Lung (tissue), 12 donors: Measurements from ENCODE around the gene GAB2. TPM values are rescaled to one million over a fixed set of nuclear protein-coding genes. Genes with fewer than 3 reads are reported as not detected.

Experiments
- ATAC-seq: fragments of 200-7000 bp; cut with Tn5 transposase; one replicate; pipeline ENCODE4 v1.9.1; 2020; ENCODE audit warnings: moderate number of reproducible peaks; ENCODE audit not compliant: insufficient read depth, low FRiP score
- DNase-seq, 3 donors: peaks; one replicate each; pipeline ENCODE4 v3.0.0-alpha.2; 2013 to 2017
- H3K27ac ChIP-seq, 2 donors: one replicate each; pipeline ENCODE4 v1.5.1; 2013; ENCODE audit warnings: mild to moderate bottlenecking in 2 of 2, moderate library complexity in 2 of 2, control low read depth in 1 of 2, inconsistent platforms in 1 of 2, low read depth in 1 of 2, low read length in 1 of 2
- H3K27me3 ChIP-seq, 3 donors: one replicate each; pipeline ENCODE4 v1.5.1; 2013; ENCODE audit warnings: low read length in 2 of 3; ENCODE audit not compliant: control insufficient read depth in 3 of 3, insufficient read depth in 3 of 3
- H3K36me3 ChIP-seq, 4 donors: one replicate each; pipeline ENCODE4 v1.5.1; 2013; ENCODE audit warnings: low read length in 4 of 4, mild to moderate bottlenecking in 1 of 4, moderate library complexity in 1 of 4; ENCODE audit not compliant: control insufficient read depth in 4 of 4, insufficient read depth in 4 of 4
- H3K4me1 ChIP-seq, 5 donors: one replicate each; pipeline ENCODE4 v1.5.1; 2013; ENCODE audit warnings: low read length in 5 of 5, mild to moderate bottlenecking in 2 of 5, moderate library complexity in 1 of 5; ENCODE audit not compliant: control insufficient read depth in 5 of 5, insufficient read depth in 5 of 5
- H3K4me3 ChIP-seq: one replicate; pipeline ENCODE4 v1.5.1; 2013; ENCODE audit warnings: mild to moderate bottlenecking, control low read depth, moderate library complexity
- H3K9ac ChIP-seq, 2 donors: one replicate each; pipeline ENCODE4 v1.5.1; 2013; ENCODE audit warnings: low read length in 2 of 2, control low read depth in 1 of 2; ENCODE audit not compliant: insufficient read depth in 1 of 2
- H3K9me3 ChIP-seq, 4 donors: one replicate each; pipeline ENCODE4 v1.5.1; 2013; ENCODE audit warnings: low read length in 3 of 4, mild to moderate bottlenecking in 1 of 4, moderate library complexity in 1 of 4; ENCODE audit not compliant: control insufficient read depth in 4 of 4, insufficient read depth in 3 of 4
- WGBS, 2 donors: extraction: QIAGEN DNeasy Blood & Tissue Kit; methylation state at CpG; one replicate each; pipeline ENCODE4 v1.1.7; 2013; 5-methylcytosine and 5-hydroxymethylcytosine counted together
- polyA plus RNA-seq, 2 donors: library from polyadenylated mRNA; stranded (reverse); fragments of 200-250 nt; gene quantifications; one replicate each; pipeline ENCODE4 v1.2.1, GENCODE V29; 2013
- total RNA-seq, 2 donors: library from RNA; depleted of rRNA in 1 of 2; stranded (reverse); fragments of >200 nt in 1 of 2; gene quantifications; one replicate each; pipeline ENCODE4 v1.2.1, GENCODE V29; 2014 to 2021
- TF ChIP-seq, protein P1 (sequence below): IDR thresholded peaks from 2 replicates; pipeline ENCODE4 v1.5.1; 2012; ENCODE audit warnings: mild to moderate bottlenecking; ENCODE audit errors: control extremely low read depth, extremely low read depth
- donor health status: control.
- donor health status: control.
- donor health status: Bipolar disorder and iron deficiency.
- donor health status: healthy.
- donor health status: DM: yes; HTN: yes; CAD: no.

Gene GAB2
- total and polyA plus RNA-seq, 4 donors = 17.8 to 47.9 (median 23.1) TPM

DNA sequence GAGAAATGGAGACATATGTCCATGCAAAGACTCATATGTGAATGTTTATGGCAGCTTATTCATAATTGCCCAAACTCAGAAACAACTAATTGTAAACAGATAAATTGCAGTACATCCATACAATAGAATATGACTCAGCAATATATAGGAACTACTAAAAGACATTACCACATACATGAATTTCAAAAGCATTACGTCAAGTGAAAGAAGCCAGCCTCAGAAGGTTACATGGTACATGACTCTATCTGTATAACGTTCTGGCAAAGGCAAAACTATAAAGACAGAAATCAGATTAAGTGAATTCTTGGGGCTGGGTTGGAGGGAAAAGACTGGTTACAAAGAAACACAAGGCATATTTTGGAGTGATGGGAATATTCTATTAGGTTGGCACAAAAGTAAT lies 236.4 kb downstream of the GAB2 start:
- TF ChIP-seq, protein P1, sequence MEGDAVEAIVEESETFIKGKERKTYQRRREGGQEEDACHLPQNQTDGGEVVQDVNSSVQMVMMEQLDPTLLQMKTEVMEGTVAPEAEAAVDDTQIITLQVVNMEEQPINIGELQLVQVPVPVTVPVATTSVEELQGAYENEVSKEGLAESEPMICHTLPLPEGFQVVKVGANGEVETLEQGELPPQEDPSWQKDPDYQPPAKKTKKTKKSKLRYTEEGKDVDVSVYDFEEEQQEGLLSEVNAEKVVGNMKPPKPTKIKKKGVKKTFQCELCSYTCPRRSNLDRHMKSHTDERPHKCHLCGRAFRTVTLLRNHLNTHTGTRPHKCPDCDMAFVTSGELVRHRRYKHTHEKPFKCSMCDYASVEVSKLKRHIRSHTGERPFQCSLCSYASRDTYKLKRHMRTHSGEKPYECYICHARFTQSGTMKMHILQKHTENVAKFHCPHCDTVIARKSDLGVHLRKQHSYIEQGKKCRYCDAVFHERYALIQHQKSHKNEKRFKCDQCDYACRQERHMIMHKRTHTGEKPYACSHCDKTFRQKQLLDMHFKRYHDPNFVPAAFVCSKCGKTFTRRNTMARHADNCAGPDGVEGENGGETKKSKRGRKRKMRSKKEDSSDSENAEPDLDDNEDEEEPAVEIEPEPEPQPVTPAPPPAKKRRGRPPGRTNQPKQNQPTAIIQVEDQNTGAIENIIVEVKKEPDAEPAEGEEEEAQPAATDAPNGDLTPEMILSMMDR = no peak
- no peaks in the 10 kb centered on the region for H3K27me3 ChIP-seq
- H3K4me1 ChIP-seq = peaks cover 0 to 3% (median 0%) of the 10 kb centered on the region in 5 donors
- H3K9ac ChIP-seq = no peak overlapping the region
- H3K4me3 ChIP-seq = no peak overlapping the region
- WGBS, 2 donors = 37 to 60% methylated on average over 2 of the region's 2 CpGs
- no peak for ATAC-seq
- DNase-seq = peak in 2 of 3 donors; percentile 39 to 53
- H3K36me3 ChIP-seq = peaks cover 0 to 4% (median 0%) of the 10 kb centered on the region in 4 donors
- no peaks in the 10 kb centered on the region for H3K9me3 ChIP-seq
- no peak overlapping the region for H3K27ac ChIP-seq

DNA sequence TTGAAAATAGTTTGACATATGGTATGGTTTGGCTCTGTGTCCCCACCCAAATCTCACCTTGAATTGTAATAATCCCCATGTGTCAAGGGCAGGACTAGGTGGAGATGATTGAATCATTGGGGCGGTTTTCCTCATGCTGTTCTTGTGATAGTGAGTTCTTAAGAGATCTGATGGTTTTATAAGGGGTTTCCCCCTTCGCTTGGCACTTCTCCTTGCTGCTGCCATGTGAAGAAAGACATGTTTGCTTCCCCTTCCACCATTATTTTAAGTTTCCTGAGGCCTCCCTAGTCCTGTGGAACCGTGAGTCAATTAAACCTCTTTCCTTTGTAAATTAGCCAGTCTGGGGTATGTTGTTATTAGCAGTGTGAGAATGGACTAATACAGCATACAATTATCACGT lies 236.9 kb downstream of the GAB2 start:
- ATAC-seq = no peak
- Histone ChIP-seq H3K9me3 (no peaks in the 10 kb centered on the region), H3K36me3 (peaks cover 0 to 4% (median 0%) of the 10 kb centered on the region in 4 donors), H3K27ac (no peak overlapping the region), H3K4me1 (peaks cover 0 to 3% (median 0%) of the 10 kb centered on the region in 5 donors), H3K9ac (no peak overlapping the region), H3K27me3 (no peaks in the 10 kb centered on the region), H3K4me3 (no peak overlapping the region)
- WGBS, 2 donors = 90 to 91% methylated on average over 4 of the region's 4 CpGs
- TF ChIP-seq, protein P1 = no peak
- no peak for DNase-seq

DNA sequence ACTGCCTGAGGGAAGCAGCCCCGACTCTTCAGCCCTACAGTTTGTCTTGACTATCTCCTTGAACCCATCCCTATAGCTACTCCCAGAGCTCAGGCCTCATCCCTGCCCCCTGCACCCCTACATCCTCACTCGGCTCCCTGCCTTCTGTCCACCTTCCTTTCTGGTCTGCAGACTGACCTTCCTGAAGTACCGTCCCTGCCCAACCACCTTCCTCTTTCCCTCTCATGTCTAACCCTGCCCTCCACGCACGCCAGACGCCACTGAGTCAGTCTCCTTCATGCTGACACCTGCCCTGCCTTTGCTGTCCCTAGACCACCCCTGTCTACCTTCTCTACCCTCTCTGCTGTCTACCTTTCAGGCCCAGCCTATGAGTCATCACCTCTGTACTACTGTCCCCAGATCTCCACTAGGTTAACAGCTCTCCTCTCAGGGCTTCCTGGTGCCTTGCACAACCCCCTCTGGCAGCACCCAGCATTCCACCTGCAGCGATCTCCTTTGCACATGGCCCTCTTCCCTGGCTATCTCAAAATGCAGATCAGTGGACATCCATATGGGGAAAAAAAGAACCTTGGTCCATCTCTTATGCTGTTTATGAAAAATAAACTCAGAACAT lies 238.1 kb downstream of the GAB2 start:
- peaks cover 0 to 3% (median 0%) of the 10 kb centered on the region in 5 donors for H3K4me1 ChIP-seq
- DNase-seq (no peak), ATAC-seq (no peak)
- H3K36me3 ChIP-seq = peaks cover 0 to 4% (median 0%) of the 10 kb centered on the region in 4 donors
- H3K27ac ChIP-seq = no peak overlapping the region
- H3K4me3 ChIP-seq = no peak overlapping the region
- H3K27me3 ChIP-seq = no peaks in the 10 kb centered on the region
- H3K9me3 ChIP-seq = no peaks in the 10 kb centered on the region
- 93 to 94% methylated on average over 7 of the region's 7 CpGs for WGBS, 2 donors
- H3K9ac ChIP-seq = no peak overlapping the region
- TF ChIP-seq, protein P1 = no peak

DNA sequence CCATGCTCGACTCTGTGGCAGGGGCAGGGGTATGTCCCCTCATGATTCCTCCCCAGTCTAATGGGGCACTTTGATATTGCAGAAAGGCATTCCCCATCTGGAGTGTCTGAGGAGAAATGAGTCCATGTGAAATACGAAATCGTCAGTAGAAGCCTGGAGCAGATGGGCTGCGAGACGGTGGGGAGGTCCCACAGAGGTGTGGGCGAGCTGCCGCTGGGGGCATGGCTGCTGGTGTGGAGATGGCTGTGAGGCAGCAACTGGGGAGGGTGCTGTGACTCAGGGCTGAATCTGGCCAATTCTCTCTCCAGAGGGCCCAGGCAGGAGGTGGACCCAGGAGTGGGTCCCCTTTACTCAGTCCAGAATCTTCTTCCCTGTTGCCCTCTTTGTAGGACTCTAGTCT lies 240.4 kb downstream of the GAB2 start:
- ATAC-seq (no peak), DNase-seq (no peak)
- H3K36me3 ChIP-seq = peaks cover 0 to 15% (median 2%) of the 10 kb centered on the region in 4 donors
- 93 to 95% methylated on average over 7 of the region's 7 CpGs for WGBS, 2 donors
- TF ChIP-seq, protein P1 = no peak
- no peak overlapping the region for H3K9ac ChIP-seq
- peaks cover 0 to 3% (median 0%) of the 10 kb centered on the region in 5 donors for H3K4me1 ChIP-seq
- no peak overlapping the region for H3K4me3 ChIP-seq
- no peaks in the 10 kb centered on the region for H3K27me3 ChIP-seq
- H3K9me3 ChIP-seq = no peaks in the 10 kb centered on the region
- H3K27ac ChIP-seq = no peak overlapping the region
